Frontal cortex (tissue), 4 donors: Measurements from ENCODE around the gene SH3RF3. TPM values are rescaled to one million over a fixed set of nuclear protein-coding genes. Genes with fewer than 3 reads are reported as not detected.

Source experiments
- DNase-seq, 2 donors: peaks; one replicate each; pipeline ENCODE4 v3.0.0; 2012; ENCODE audit warnings: low spot score in 2 of 2
- FAIRE-seq: peaks from 2 replicates; lab custom pipeline; 2012; peaks lifted over from hg19 to GRCh38; lab: Jason Lieb, UNC
- total RNA-seq: library from RNA; depleted of rRNA; stranded (reverse); fragments of >200 nt; gene quantifications from one replicate; pipeline ENCODE4 v1.2.3, GENCODE V29; 2014
- donor health status: control.
- donor health status: control.
- donor health status: control.

The SH3RF3 gene
- total RNA-seq, 1 donor from 2014 or later: 9.0 TPM

DNA sequence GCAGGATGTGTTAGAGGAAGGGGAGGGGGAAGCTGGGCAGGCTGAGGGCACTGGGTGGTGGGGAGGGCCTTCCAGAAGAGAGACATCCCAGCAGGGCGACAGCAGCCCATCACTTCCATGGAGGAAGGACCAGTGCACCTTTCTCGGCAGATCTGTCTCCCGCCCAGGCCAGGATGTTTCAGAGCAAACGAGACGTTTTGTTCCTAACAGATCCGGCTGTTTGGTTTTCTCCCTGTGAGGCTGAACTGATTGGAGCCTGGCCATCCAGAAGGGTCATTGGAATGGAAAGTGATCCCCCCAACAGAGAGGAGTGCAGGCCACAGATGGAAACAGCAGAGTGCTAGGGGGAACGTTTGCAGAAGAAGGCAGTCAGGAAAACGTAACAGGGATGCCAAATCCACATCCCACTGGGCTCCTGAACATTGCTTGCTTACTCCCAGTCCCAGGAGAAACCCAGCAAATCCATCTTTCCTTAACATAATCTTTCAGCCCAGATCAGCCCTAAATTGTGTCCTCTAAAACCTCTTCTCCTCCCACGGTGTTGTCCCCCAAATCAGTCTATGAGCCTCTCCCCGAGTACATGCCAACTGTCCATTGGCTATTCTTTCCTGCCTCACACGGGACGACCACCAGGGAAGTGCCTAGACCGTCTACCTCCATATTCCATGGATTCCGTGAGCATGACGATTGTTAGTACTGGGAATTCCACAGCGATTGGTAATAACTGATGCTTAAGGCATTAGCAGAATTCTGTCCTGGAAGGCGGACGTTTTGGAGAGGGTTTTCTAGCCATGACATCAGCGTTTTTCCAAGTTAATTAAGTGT is 357.9 kb downstream of the SH3RF3 start:
- DNase-seq: no peak
- no peak for FAIRE-seq

DNA sequence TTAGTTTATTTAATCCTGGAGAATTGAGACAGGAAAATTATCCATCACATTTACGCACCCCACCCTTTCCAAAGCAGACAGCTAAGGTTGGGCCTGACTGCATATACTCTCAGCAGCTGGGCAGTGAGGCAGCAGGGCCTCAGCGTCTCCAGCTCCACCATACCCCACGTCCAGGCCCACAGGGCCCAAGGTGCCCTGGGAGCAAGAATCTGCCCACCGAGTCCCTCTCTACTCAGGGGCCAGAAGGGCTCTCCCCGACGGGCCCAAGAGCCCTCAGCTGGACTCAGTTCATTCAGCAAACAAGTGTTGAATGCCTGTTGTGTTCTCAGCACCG is 358.5 kb downstream of the SH3RF3 start:
- FAIRE-seq: no peak
- no peak for DNase-seq

DNA sequence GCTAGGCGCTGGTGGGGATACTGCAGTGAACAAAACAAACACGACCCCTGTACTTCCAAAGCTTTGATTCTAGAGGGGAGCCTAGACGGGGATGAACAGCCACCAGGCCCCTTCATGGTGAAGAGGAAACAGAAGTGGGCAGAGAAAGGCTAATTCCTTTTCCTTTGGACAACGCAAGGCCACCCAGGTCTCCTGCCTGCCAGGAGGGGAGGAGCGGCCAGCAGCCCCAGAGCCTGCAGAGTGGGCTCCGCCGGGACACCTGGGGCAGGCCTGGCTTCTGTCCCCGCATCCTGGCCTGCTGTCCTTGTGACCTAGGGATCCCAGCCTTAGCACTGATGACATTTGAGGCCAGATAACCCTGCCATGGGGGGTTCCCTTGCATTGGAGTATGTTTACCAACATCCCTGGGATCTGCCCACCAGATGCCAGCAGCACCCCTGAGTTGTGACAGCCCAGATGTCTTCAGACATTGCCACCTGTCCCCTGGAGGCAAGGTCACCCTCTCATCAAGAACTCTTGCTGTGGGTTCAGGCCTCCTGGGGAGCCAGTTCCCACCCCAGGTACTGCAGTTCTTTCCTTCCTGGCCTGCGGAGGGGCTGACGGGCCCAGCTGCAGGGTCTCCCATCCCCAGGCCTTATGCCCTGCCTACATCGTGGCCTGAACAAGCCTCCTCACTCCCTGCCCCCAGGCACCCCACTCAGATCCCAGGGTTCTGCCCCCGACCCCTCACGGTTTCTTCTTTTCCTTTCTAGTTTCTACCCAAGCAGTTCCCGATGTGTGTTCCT is 359.1 kb downstream of the SH3RF3 start:
- FAIRE-seq (no peak), DNase-seq (no peak)

DNA sequence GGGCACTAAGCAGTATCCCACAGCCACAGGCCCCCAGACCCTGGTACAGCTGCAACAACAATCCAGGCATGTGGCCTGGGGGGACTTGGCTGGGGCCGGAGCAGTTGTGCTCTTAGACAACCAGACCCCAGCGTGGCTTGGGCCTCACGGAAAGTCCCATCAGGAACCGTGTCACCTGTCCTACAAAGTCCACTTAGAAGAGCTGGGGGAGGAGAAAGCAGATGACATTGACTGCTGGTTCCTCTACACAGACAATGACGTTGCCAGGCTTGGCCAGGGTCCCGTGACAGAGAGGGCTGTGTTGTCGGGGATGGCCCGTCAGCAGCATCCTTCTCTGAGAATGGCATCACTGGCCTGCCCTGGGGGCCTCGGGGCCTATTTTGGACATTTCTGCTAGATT is 360.3 kb downstream of the SH3RF3 start:
- DNase-seq (no peak), FAIRE-seq (no peak)

DNA sequence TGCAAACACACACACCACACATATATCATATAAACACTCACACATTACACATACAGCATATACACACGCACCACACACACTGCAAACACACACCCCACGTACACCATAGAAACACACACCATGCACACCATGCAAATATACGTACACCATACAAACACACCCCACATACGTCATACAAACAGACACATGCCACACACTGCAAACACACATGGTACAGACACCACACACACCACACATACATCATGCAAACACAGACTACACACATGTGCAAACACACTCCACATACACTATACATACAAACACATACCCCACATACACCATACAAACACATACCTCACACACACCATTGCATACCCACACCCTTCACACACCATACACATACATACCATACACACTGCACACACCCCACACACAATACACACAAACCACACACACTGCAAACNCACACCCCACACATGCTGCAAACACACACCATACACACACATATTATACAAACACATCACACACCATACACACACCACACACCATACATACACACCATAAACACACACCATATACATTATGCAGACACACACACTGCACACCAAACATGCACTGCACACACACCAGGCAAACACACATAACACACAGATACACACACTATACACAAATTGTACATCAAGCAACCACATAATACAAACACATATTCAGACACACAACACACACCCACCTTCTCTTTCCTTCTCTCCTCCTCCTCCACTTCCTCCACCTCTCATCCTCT is 364.4 kb downstream of the SH3RF3 start:
- FAIRE-seq (no peak), DNase-seq (no peak)

DNA sequence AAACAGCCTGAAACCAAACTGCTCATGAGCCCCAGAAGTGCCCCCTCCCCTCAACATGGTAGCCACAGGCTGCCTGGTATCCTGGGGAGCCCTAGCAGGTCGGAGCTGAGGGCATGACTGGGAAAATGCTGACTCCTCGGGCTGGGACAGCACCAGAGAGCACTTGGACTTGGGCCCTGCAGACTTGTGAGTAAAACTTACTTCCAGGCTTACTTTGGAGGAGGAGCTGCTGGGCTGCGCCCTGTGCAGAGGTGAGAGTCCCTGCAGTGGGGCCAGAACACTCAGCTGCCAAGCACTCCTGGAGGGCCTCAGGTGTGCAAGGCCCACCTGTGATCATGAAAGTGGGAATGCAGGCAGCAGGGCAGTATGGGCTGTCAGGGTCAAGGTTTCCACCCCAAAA is 365.3 kb downstream of the SH3RF3 start:
- DNase-seq (no peak), FAIRE-seq (no peak)

DNA sequence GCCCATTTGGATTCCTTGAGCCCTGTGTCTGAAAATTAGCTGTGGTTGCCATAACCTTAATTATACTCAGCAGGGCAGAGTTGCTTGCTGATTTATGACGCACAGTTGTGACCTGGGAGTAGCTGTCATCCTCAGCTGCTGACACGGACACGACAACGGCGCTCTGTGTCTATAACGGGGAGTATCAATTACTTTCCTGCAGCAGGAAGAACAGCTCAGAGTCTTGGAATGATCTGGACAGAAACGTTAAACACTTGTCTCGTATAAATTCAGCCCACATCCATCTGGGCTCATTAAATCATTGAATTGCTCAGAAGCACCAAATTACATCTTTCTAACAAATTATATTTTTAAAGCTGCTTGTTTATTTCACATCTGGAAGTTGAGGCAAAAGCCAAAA is 368.5 kb downstream of the SH3RF3 start:
- DNase-seq: no peak
- FAIRE-seq: no peak

DNA sequence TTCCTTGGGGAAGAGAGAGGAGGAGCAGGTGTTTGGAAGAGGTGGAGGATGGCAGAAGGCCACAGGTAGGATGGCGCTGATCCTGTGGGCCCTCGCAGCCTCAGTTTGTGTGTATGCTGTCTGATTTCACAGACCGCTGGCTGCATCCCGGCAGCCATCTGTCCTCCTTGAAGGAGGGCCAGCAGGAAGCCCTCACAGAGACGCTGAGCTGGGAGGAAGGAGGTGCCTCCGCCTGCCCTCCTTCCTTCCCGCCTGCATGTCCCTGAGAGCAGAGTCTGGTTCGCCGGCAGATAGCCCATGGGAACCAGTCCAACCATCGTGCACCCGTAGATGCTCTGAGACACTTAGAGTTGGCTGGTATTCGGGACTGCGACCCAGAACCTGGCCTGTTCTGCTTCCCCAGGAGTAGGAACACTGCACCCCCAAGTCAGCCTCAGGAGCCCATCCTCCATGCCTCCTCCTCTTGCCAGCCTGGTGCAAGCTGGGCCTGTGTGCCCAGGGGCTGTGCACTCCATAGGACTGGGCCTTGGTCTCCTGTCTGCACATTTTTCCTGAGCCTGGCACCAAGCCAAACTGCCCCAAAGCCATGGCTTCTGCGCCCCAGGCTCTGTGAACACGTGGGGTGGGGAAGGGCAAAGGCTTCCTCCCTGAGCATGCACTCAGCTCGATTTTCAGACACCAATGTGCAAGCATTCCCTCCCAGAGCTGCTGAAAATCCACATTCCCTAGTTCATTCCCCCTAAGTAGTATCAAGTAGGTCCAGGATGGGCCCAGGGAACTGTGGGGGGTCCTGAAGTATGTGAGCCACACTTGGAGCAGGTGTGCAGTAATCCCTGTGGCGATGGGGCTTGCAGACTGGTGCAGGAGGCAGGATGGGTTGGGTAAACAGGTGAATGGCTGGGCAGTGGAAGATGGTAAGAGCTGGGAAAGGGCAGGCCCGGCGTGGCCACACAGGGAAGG is 369.2 kb downstream of the SH3RF3 start:
- DNase-seq (no peak), FAIRE-seq (no peak)

DNA sequence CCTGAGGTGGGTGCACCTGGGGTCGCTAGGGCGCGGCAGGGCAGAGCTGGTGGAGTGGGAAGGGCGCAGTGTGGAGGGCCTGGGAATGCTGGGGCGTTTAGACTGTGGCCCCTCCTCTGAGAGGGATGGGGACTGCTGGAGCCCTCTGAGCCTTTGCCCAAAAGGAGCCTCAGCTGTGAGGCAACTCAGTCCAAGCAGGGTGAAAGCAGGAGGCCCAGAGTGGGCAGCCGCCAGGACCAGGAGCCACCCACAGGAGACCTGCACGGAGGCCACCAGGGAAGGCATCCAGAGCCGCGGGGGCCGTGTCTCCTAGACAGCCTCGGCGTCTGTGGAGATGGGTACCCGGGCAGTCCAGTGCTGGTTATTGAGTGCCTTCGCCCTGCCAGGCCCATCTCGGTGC is 369.9 kb downstream of the SH3RF3 start:
- FAIRE-seq: no peak
- DNase-seq: no peak

DNA sequence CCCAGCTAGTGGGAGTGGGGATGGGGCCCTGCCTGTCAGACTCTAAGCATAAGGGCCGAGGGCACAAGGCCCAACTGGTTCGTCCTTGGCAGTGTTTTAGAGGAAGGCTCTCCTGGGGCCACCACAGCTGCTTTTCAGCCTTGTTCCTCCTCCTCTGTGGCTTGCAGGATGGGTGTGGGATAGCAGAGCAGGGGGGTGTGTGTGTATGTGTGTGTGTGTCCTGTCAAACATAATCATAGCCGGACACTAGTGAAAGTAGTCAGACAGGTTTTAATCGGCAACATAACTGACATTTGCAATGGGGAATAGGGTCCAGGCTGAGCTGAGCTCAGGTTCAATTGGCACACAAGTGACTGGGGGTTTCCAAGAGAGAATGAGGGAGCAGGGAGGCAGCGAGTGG is 370.6 kb downstream of the SH3RF3 start:
- no peak for FAIRE-seq

DNA sequence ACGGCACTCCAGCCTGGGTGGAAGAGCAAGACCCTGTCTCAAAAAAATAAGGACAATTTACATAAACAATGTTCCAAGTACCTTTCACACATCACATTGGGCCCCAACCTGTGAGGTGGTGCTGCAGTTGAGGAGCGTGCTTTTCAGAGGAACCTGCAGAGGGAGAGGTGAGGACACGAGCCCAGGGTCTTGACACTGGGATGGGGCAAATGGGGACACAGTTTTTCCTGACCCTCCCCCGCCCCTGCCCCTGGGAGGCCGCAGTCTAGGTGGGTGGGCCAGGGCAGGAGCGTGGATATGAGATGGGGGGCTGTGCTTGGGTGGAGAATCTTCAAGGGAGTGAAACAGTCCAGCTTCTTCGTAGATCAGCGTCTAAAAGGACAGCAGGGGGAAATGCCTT is 371.9 kb downstream of the SH3RF3 start:
- DNase-seq: no peak
- no peak for FAIRE-seq

More for the DNA sequence above, 370.6 kb downstream of the SH3RF3 start:
- no peak for DNase-seq

DNA sequence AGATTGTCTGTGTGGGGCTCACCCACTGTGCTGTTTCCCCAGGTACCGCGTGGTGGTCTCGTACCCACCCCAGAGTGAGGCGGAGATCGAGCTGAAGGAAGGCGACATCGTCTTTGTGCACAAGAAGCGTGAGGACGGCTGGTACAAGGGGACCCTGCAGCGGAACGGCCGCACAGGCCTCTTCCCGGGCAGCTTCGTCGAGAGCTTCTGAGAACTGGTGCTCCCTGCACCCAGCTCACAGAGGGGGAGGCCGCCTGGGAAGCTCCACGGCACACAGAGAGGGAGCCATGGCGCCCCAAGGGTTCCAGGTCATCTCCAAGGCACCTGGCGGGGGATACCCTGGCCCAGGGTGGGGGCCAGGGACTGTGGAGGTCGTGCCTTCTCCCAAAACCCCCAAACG is 372.5 kb downstream of the SH3RF3 start:
- FAIRE-seq (no peak), DNase-seq (no peak)

DNA sequence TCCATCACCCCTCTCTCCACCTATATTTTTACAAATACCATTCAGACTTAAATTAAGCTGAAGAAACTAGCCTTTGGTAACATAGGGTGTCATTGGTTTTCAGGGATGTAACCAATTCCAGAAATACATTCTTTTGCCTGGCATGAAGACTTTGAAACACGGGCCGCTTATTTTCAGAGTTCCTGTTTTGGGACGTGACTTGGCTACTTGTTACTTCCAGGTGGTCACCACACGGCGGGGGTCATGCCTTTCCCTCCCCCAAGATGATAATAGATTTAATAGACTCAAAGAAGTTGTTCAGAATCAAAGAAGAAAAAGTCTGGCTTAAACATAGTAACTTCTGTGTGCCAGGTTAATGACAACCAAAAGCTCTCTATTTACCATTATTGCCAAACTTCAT is 374.2 kb downstream of the SH3RF3 start:
- FAIRE-seq (no peak), DNase-seq (no peak)

DNA sequence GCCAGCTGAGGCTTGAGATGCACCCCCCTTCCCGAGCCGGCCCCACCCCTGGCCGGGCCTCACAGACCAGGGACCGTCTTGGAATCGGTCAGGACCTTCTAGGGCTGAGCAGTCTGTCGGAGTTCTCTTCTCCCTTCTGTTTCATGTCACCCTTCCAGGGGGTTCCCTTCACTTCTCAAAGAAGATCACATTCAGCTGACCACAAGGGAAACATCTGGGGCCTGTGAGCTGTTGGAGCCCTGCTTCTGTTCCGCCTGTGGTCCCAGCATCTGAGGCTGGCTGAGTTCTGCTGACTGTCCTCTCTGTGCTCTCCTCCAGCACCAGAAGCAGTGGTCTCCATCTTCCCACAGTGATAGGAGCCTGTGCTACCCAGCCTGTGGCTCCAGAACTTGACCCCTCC is 378.2 kb downstream of the SH3RF3 start:
- FAIRE-seq (no peak), DNase-seq (no peak)

DNA sequence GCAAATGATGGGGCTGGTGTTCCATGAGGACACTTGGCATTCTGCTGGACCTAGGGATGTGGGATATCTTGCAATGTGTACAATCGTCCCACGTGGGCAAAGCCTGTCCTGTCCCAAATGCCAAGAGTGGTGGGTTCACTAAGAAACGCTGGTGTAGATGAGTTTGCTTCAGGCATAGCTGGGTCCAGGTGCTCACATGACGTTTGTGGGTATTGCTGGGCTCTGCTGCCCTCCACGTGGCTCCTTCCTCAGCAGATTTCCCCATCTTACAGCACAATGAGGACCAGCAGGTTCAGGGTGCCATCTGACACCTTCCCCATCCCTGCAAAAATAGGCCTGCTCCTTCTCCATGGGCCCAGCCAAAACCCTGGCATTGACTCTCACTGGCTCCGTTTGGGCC is 378.8 kb downstream of the SH3RF3 start:
- DNase-seq (no peak), FAIRE-seq (no peak)

DNA sequence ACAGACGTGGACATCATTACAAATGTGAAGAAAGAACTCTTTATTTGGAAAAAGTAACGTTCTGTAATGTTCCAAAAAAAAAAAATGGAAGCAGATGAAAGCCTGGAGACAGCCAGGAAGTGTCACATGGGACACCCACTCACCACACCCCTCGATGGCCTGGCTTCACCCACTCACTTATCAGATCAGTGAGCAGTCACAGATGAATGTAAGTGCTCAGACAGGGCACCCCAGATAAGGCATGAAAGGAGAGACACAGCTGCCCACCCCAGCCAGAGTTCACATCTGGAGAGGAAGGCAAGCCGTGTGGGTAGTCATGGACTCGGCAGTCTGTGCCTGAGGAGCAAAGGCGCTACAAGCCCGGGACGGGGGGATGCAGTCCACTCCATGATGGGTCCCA is 379.6 kb downstream of the SH3RF3 start:
- DNase-seq (no peak), FAIRE-seq (no peak)

DNA sequence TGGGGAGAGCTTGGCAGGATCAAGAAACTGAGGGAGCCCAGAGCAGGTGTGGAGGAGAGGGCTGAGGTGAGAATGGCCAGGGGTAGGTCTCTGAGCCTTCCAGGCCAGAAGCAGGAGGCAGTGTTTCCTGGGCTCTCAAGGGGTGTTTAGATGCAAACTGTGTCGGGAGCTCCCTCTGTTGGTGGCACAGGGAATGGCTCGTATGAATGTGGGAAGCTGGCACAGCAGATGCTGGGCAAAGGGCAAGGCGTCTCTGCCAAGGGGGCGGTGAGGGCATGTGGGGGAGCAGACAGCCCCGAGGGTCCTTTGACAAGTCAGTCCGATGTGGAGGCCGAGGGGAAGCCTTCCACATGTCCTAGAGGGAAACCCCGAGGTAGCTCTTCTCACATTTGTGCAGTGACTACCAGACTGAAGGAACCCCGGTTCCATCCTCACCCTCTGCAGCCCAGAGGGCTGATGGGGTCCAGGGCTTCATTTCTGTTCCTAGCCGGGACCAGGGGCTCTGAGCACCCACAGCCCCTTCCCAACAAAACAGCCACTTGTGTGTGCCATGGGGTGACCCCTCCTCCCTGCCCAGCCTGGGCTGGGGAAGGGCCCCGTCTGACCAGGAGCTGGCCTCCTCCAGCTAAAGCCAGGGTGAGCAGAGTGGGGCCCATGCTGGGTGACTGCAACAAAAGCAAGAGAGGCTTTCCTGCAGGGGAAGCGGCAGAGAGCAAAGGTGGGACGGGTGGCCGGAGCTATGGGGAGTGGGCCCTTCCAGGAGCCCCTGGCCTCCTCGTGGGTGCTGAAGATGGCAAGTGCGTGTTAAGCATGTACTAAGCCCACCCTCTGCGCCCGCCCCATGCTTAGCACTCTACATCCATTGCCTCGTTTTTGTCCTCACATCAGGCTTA is 381.4 kb downstream of the SH3RF3 start:
- DNase-seq: peak; percentile 63 to 84
- FAIRE-seq: no peak

DNA sequence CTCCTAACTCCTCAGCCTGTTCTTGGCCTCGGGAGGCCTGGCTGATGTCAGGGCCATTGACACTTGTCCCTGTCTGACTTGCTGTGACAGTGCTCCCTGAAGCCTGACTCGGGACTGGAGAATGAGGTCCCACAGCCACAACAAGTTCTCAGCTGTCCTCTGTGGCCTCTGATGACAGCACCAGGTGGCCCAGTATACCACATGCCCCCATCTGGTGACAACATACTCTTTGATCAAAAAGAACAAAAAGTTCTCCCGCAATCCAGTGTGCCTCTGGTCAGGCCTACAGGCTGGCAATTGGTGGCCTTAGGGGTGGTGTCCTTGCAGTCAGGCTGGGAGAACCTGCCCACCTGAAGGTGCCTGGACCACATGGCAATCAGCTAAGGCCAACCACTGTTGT is 382.2 kb downstream of the SH3RF3 start:
- FAIRE-seq (no peak), DNase-seq (no peak)

DNA sequence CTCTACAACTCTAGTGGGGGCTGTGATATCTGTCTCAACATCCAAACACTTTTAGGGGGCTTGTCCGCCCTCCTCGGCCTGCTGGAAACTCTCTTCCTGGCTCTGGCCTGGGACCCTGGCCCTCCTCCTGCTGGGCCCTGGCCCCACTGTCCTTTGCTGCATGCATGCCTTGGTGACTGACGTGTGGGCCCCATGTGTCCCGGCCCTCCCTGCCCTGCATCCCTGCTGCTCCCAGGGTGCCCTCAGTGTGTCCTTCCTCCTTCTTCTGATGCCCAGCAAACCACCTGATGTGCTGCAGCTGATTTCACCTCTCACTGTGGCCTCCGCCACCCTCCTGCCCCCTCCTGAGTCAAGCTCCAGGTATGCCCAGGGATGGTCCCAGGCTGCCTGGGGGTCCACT is 383.1 kb downstream of the SH3RF3 start:
- FAIRE-seq (no peak), DNase-seq (no peak)
